GM08714 (cell line): ENCODE results near the gene DUOXA2.

Experiments used
- H3K4me3 ChIP-seq: fragments of 200-500 bp; sonication (Bioruptor generic); 2 replicates; pipeline ENCODE4 v1.5.1; 2014; ENCODE audit warnings: mild to moderate bottlenecking, low read length, inconsistent platforms
- ZNF274 ChIP-seq: IDR thresholded peaks from 2 replicates; pipeline ENCODE4 v1.6.1; 2012; ENCODE audit warnings: mild to moderate bottlenecking, low read depth, low read length

DUOXA2 gene

GRCh38 chr15:45118996-45119395 lies 4.9 kb downstream of the DUOXA2 start:
- TF ChIP-seq ZNF274 = no peak
- H3K4me3 ChIP-seq = no peak overlapping the region

GRCh38 chr15:45120081-45120972 lies 6.2 kb downstream of the DUOXA2 start:
- no peak for TF ChIP-seq ZNF274

GRCh38 chr15:45121020-45121419 lies 6.9 kb downstream of the DUOXA2 start:
- H3K4me3 ChIP-seq = no peak overlapping the region
- no peak for TF ChIP-seq ZNF274

More at GRCh38 chr15:45120081-45120972, 6.2 kb downstream of the DUOXA2 start:
- no peak overlapping the region for H3K4me3 ChIP-seq

- TF ChIP-seq ZNF274 = no peak
- H3K4me3 ChIP-seq = no peak overlapping the region
Observed at GRCh38 chr15:45121706-45122417, 7.7 kb downstream of the DUOXA2 start.

GRCh38 chr15:45122719-45123118 lies 8.6 kb downstream of the DUOXA2 start:
- no peak for TF ChIP-seq ZNF274
- H3K4me3 ChIP-seq = no peak overlapping the region

- TF ChIP-seq ZNF274 = no peak
- no peak overlapping the region for H3K4me3 ChIP-seq
Observed at GRCh38 chr15:45123397-45123796, 9.3 kb downstream of the DUOXA2 start.

GRCh38 chr15:45126535-45127158 lies 12.5 kb downstream of the DUOXA2 start:
- no peak for TF ChIP-seq ZNF274
- no peak overlapping the region for H3K4me3 ChIP-seq

GRCh38 chr15:45128971-45129639 lies 15.0 kb downstream of the DUOXA2 start:
- no peak overlapping the region for H3K4me3 ChIP-seq
- no peak for TF ChIP-seq ZNF274

- H3K4me3 ChIP-seq = no peak within 1 kb of the TSS
- TF ChIP-seq ZNF274 = no peak
Observed at GRCh38 chr15:45129651-45130129, 15.6 kb downstream of the DUOXA2 start, which contains the start of the genes DUOX1 and DUOXA1. DUOX1 (plus strand) TSS chr15:45129994; CDS start chr15:45131967, 1,973 bp downstream. DUOXA1 (minus strand) TSS chr15:45129879; CDS start chr15:45123014, 6,865 bp downstream.

GRCh38 chr15:45130291-45131000 lies 16.3 kb downstream of the DUOXA2 start:
- H3K4me3 ChIP-seq = no peak overlapping the region

GRCh38 chr15:45131510-45131909 lies 17.4 kb downstream of the DUOXA2 start:
- H3K4me3 ChIP-seq = no peak overlapping the region
- no peak for TF ChIP-seq ZNF274

More at GRCh38 chr15:45130291-45131000, 16.3 kb downstream of the DUOXA2 start:
- no peak for TF ChIP-seq ZNF274

- no peak overlapping the region for H3K4me3 ChIP-seq
- TF ChIP-seq ZNF274 = no peak
Observed at GRCh38 chr15:45132844-45133560, 18.9 kb downstream of the DUOXA2 start.
